Smooth muscle cell of the pulmonary artery (primary cell): ENCODE results near the gene RACK1. TPM values are rescaled to one million over a fixed set of nuclear protein-coding genes. Genes with fewer than 3 reads are reported as not detected.

Experiments used
- total RNA-seq: library from RNA; depleted of rRNA; stranded (reverse); fragments of >200 nt; gene quantifications from 2 replicates; pipeline ENCODE4 v1.2.3, GENCODE V29; 2014

RACK1 gene
- 3,991 and 4,437 TPM in 2 replicates for total RNA-seq

DNA sequence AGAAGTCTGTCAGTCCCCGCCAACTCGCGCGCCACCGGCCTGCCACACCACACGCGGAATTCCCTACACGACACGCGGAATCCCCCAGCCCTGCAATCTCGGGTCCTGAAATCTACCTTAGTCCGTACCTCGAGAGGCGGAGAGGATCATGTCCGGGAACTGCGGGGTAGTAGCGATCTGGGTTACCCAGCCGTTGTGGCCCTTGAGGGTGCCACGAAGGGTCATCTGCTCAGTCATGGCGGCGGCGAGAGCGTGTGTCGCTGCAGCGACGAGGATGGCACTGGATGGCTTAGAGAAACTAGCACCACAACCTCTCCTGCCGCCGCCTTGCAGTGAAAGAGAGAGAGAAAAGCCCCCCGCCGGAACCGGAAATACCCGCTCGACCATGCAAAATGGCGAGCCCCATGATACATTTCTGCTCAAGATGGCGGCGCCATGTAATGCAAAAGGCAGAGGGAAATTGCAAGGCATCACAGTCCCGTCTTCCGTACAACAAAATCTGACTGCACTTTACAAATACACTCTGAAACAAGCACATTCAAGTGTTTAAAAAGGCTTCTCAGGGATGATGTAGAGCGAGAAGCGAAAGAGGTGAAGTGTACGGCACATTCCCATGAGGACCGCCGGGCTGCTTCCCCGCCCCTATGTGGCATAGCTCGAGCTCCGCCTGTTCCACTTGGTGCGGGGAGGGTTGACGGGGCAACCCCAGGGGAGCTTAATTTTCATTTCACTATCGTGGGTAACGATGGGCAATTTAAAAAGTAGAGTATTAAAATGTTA, at the start of gene RACK1:
RACK1 (minus strand) TSS at position 343 of the 780 bp plus-strand sequence; CDS start at position 237, 106 bp downstream.

GRCh38 chr5:181260720-181261319, 17.1 kb upstream of the RACK1 start, which contains the start of gene TRIM52:
Gene TRIM52, minus strand, starts transcription at chr5:181261143. Its CDS starts 330 bp downstream, at chr5:181260813.

GRCh38 chr5:181223058-181223728, 20.5 kb downstream of the RACK1 start, which contains the start of gene TRIM41:
Gene TRIM41, plus strand, starts transcription at chr5:181223281. Its CDS starts 719 bp downstream, at chr5:181224000.

DNA sequence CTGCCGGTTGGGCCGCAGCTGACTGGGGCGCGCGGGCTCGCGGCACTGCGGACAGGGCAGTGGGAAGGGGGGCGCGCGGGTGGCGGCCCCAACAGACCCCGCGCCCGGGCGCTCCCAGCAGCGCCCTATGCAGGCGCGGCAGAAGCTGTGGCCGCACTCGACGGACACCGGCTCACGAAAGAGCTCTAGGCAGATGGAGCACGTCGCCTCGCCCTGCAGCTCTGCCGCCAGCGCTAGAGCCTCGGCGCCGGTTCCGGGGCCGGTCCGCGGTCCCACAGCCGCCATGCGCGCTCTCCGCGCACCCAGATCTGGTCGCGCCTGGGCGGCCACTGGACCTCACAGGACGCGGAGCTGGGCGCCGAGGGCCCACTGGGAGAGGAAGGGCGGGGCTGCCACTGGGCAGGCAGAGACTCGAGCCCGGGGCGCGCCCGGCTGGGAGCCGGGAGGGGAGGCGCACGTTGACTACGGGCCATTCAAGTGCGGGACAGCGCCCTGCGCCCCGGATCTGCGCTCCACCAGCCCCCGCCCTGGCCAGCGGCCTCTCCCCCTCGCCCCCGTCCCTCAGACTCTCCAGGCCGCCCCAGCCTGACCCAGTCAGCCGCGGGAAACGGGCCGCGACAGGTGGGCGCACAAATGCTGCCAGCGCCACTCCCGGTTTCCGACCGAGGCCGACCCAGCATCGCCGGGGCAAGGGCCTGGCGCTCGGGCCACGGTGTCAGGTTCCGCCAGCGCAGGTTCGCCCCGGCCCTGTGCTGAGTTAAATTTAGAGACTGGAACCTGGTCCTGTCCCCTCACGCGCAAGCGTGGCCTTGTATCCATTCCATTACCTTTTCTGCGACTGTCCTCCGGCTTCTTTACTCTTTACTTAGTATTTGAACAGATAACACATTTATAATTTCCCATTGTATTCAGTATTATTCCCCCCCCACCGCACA, 38.6 kb downstream of the RACK1 start, which contains the start of gene TRIM7:
TRIM7 (minus strand) TSS at position 371 of the 935 bp plus-strand sequence; CDS start at position 285, 86 bp downstream.

Other genes starting within 250 kb of the RACK1 start
- not detected in 2 replicates for gene BTNL9, start 203.6 kb downstream of the RACK1 start, total RNA-seq
- gene OR2V1, start 112.7 kb downstream of the RACK1 start, total RNA-seq = not detected in 2 replicates
- gene OR2V2, start 96.3 kb downstream of the RACK1 start, total RNA-seq = not detected in 2 replicates
- 1.2 and 3.2 TPM in 2 replicates for gene TRIM7, start 38.7 kb downstream of the RACK1 start, total RNA-seq
- gene TRIM41, start 20.6 kb downstream of the RACK1 start, total RNA-seq = 14.4 and 16.0 TPM in 2 replicates
- gene TRIM52, start 17.2 kb upstream of the RACK1 start, total RNA-seq = 6.8 and 10.6 TPM in 2 replicates
- gene OR4F3, start 123.4 kb upstream of the RACK1 start, total RNA-seq = 0.20 TPM in 2 replicates